HepG2 (cell line): ENCODE results near the gene INKA2. TPM values are rescaled to one million over a fixed set of nuclear protein-coding genes. Genes with fewer than 3 reads are reported as not detected.

Experiments used
- BRF2 ChIP-seq: sonication (generic); formaldehyde crosslinking; IDR thresholded peaks from 2 replicates; pipeline ENCODE4 v1.8.1; 2022; ENCODE audit warnings: mild to moderate bottlenecking, missing genetic modification reagents
- DPF2 ChIP-seq: sonication (generic); formaldehyde crosslinking; IDR thresholded peaks from 2 replicates; pipeline ENCODE4 v1.4.0; 2020; ENCODE audit warnings: mild to moderate bottlenecking, low read depth, missing genetic modification reagents, borderline replicate concordance
- ELF1 ChIP-seq: sonication (generic); formaldehyde crosslinking; IDR thresholded peaks from 2 replicates; pipeline ENCODE4 v1.4.0; 2020; ENCODE audit warnings: missing genetic modification reagents
- GABPA ChIP-seq, 2 experiments: IDR thresholded peaks; 2 replicates each; pipeline ENCODE4 v1.6.1; 2011 to 2016; ENCODE audit warnings: low read depth in 2 of 2, low read length in 1 of 2, missing biosample characterization in 1 of 2, missing genetic modification characterization in 1 of 2
- HDAC1 ChIP-seq: sonication (generic); formaldehyde crosslinking; IDR thresholded peaks from 2 replicates; pipeline ENCODE4 v1.5.1; 2020; ENCODE audit warnings: mild to moderate bottlenecking, missing genetic modification reagents
- JUND ChIP-seq: sonication (generic); formaldehyde crosslinking; IDR thresholded peaks from 2 replicates; pipeline ENCODE4 v1.8.0; 2022; ENCODE audit warnings: mild to moderate bottlenecking, missing genetic modification reagents
- KAT7 ChIP-seq: IDR thresholded peaks from 2 replicates; pipeline ENCODE4 v1.6.1; 2018; ENCODE audit warnings: borderline replicate concordance, missing compliant biosample characterization
- KDM5B ChIP-seq: sonication (generic); formaldehyde crosslinking; IDR thresholded peaks from 2 replicates; pipeline ENCODE4 v1.4.0; 2020; ENCODE audit warnings: missing genetic modification reagents, mild to moderate bottlenecking, borderline replicate concordance
- MAX ChIP-seq: IDR thresholded peaks from 2 replicates; pipeline ENCODE4 v1.6.1; 2012; ENCODE audit warnings: inconsistent platforms
- MIER3 ChIP-seq: IDR thresholded peaks from 2 replicates; pipeline ENCODE4 v1.6.1; 2016; ENCODE audit warnings: missing compliant biosample characterization, borderline replicate concordance
- MTERF4 ChIP-seq: sonication (generic); formaldehyde crosslinking; IDR thresholded peaks from 2 replicates; pipeline ENCODE4 v1.8.0; 2023; ENCODE audit warnings: mild to moderate bottlenecking, missing genetic modification reagents
- PCBP1 ChIP-seq: fragments of 200-400 bp; formaldehyde crosslinking; IDR thresholded peaks from 2 replicates; pipeline ENCODE4 v1.6.1; 2017; ENCODE audit warnings: mild to moderate bottlenecking, low read depth, low read length, borderline replicate concordance
- SP140L ChIP-seq: sonication (generic); formaldehyde crosslinking; IDR thresholded peaks from 2 replicates; pipeline ENCODE4 v1.4.0; 2020; ENCODE audit warnings: missing genetic modification reagents, borderline replicate concordance
- ZHX2 ChIP-seq, 2 experiments: sonication (generic) in 1 of 2; formaldehyde crosslinking in 1 of 2; IDR thresholded peaks; 2 replicates each; pipeline versions ENCODE4 v1.6.1 to v1.9.0; 2014 to 2022; ENCODE audit warnings: antibody characterized with exemption in 1 of 2, borderline replicate concordance in 1 of 2, inconsistent platforms in 1 of 2, low read depth in 1 of 2, missing genetic modification reagents in 1 of 2
- ZNF230 ChIP-seq: sonication (generic); formaldehyde crosslinking; IDR thresholded peaks from 2 replicates; pipeline ENCODE4 v1.4.0; 2020; ENCODE audit warnings: mild to moderate bottlenecking, missing genetic modification reagents
- ZNF331 ChIP-seq: sonication (generic); formaldehyde crosslinking; IDR thresholded peaks from 2 replicates; pipeline ENCODE4 v1.4.0; 2020; ENCODE audit warnings: missing genetic modification reagents
- ZNF740 ChIP-seq: sonication (generic); formaldehyde crosslinking; IDR thresholded peaks from 2 replicates; pipeline ENCODE4 v1.4.0; 2020; ENCODE audit warnings: missing genetic modification reagents
- polyA plus RNA-seq, 8 experiments: library from polyadenylated mRNA; depleted of rRNA in 3 of 8; stranded (reverse) in 7 of 8; unstranded in 1 of 8; fragments of >200 nt; fragmentation: Illumina TruSeq in 4 of 8; extraction: Trizol in 4 of 8; gene quantifications; 2 replicates each; pipeline versions ENCODE4 v1.2.1 to v1.2.3, GENCODE V29; 2011 to 2016; ENCODE audit warnings: low read depth in 4 of 8, missing spikeins in 1 of 8, mixed read lengths in 1 of 8; ENCODE audit not compliant: insufficient read depth in 1 of 8
- total RNA-seq, 5 experiments: library from RNA; depleted of rRNA; stranded (reverse); fragments of >200 nt; fragmentation: Illumina TruSeq; extraction: Trizol; gene quantifications; 2 replicates each; pipeline ENCODE4 v1.2.3, GENCODE V29; 2016; ENCODE audit warnings: low read depth in 1 of 5

The INKA2 gene
- total and polyA plus RNA-seq, 2 of the 13 experiments (the other 11 are each of a cell fraction or from before 2014, with no cell fraction given) = 2.6 to 4.6 TPM

- TF ChIP-seq ZHX2 (IDR thresholded peaks at IDR 0.05; ENCODE audit: low read depth) = peak; percentile 79; the same call in 1 of the 2 replicates
- TF ChIP-seq ZHX2 (CRISPR knock-in tag; IDR thresholded peaks at IDR 0.05; ENCODE audit: borderline replicate concordance) = no peak
- TF ChIP-seq PCBP1 = peak; percentile 54; the same call in 1 of the 2 replicates
- peak; percentile 42; the same call in 1 of the 2 replicates for TF ChIP-seq ZNF331 (CRISPR knock-in tag)
- peak; percentile 69 for TF ChIP-seq ELF1 (CRISPR knock-in tag)
- TF ChIP-seq HDAC1 = peak; percentile 97
- no peak for TF ChIP-seq ZNF740 (CRISPR knock-in tag)
- 0 out of 2 replicates have a peak, but pooled peaks have one; percentile 21 for TF ChIP-seq SP140L (CRISPR knock-in tag)
- TF ChIP-seq MAX = peak; percentile 87
- 0 out of 2 replicates have a peak, but pooled peaks have one; percentile 33 for TF ChIP-seq BRF2 (CRISPR knock-in tag)
- peak; percentile 70 for TF ChIP-seq GABPA (IDR thresholded peaks at IDR 0.05; ENCODE audit: low read depth, low read length)
- peak; percentile 79 for TF ChIP-seq GABPA (CRISPR knock-in tag; IDR thresholded peaks at IDR 0.05; ENCODE audit: low read depth)
- TF ChIP-seq JUND = peak; percentile 68; the same call in 1 of the 2 replicates
- TF ChIP-seq KAT7 (CRISPR knock-in tag) = peak; percentile 65; the same call in 1 of the 2 replicates
- no peak for TF ChIP-seq MTERF4
- no peak for TF ChIP-seq DPF2
- TF ChIP-seq MIER3 (CRISPR knock-in tag) = peak; percentile 19; the same call in 1 of the 2 replicates
- peak; percentile 86; the same call in 1 of the 2 replicates for TF ChIP-seq KDM5B (CRISPR knock-in tag)
- peak; percentile 60; the same call in 1 of the 2 replicates for TF ChIP-seq ZNF230 (CRISPR knock-in tag)
These were observed 16.3 kb upstream of the INKA2 start, which contains the start of gene DDX20 (continued) for GRCh38 chr1:111755331-111756123.
